ENCODE results near the gene NDUFS7.
"Not testable (repeated sequence)": the region's sequence is repeated elsewhere in the genome, so short reads cannot be mapped to it uniquely, and the experiment has no call there.

NDUFS7 gene

GRCh38 chr19:1418951-1419738 is 35.4 kb downstream of the NDUFS7 start:
- DNase-seq (ENCODE audit: low read depth), result no peak

- DNase-seq (ENCODE audit: low read depth), result not testable (repeated sequence)
These were observed 36.4 kb downstream of the NDUFS7 start for GRCh38 chr19:1420085-1420484.

GRCh38 chr19:1420590-1420989 is 36.9 kb downstream of the NDUFS7 start:
- DNase-seq (ENCODE audit: low read depth), result no peak

- no peak for DNase-seq (ENCODE audit: low read depth)
These were observed 37.7 kb downstream of the NDUFS7 start for GRCh38 chr19:1421218-1421957.

GRCh38 chr19:1421958-1422305 is 38.2 kb downstream of the NDUFS7 start:
- no peak for DNase-seq (ENCODE audit: low read depth)

- DNase-seq (ENCODE audit: low read depth), result no peak
These were observed 38.7 kb downstream of the NDUFS7 start for GRCh38 chr19:1422360-1422759.

- DNase-seq (ENCODE audit: low read depth), result no peak
These were observed 39.2 kb downstream of the NDUFS7 start for GRCh38 chr19:1422943-1423342.

- no peak for DNase-seq (ENCODE audit: low read depth)
These were observed 39.9 kb downstream of the NDUFS7 start for GRCh38 chr19:1423436-1424191.

- DNase-seq (ENCODE audit: low read depth), result no peak
These were observed 40.7 kb downstream of the NDUFS7 start for GRCh38 chr19:1424192-1424955.

- DNase-seq (ENCODE audit: low read depth), result no peak
These were observed 41.6 kb downstream of the NDUFS7 start for GRCh38 chr19:1425102-1425837.

GRCh38 chr19:1425902-1426301 is 42.2 kb downstream of the NDUFS7 start:
- DNase-seq (ENCODE audit: low read depth), result no peak

GRCh38 chr19:1426736-1427135 is 43.0 kb downstream of the NDUFS7 start:
- DNase-seq (ENCODE audit: low read depth), result no peak

GRCh38 chr19:1427221-1427920 is 43.7 kb downstream of the NDUFS7 start:
- DNase-seq (ENCODE audit: low read depth), result no peak

GRCh38 chr19:1428738-1429391 is 45.2 kb downstream of the NDUFS7 start:
- DNase-seq (ENCODE audit: low read depth), result no peak

GRCh38 chr19:1429750-1430149 is 46.0 kb downstream of the NDUFS7 start:
- DNase-seq (ENCODE audit: low read depth), result no peak

- DNase-seq (ENCODE audit: low read depth), result no peak
These were observed 46.5 kb downstream of the NDUFS7 start for GRCh38 chr19:1430246-1430645.

GRCh38 chr19:1431759-1432506 is 48.2 kb downstream of the NDUFS7 start:
- DNase-seq (ENCODE audit: low read depth), result no peak

GRCh38 chr19:1432507-1432887 is 48.8 kb downstream of the NDUFS7 start:
- no peak for DNase-seq (ENCODE audit: low read depth)

Data from iris pigment epithelial cell (primary cell).